SU-DHL-6 (cell line): ENCODE measurements around the gene PRR35.
A peak's percentile ranks its signal among the peaks of the same experiment; 100 is the strongest.

Experiments used
- H2AFZ ChIP-seq: fragments of 200-600 bp; sonication (generic); 2 replicates; pipeline ENCODE4 v1.6.1; 2014; ENCODE audit warnings: low read depth, mild to moderate bottlenecking, moderate library complexity, mixed read lengths, antibody characterized with exemption, low read length; ENCODE audit not compliant: severe bottlenecking
- H3F3A ChIP-seq: fragments of 200-600 bp; shearing (Covaris generic); 2 replicates; pipeline ENCODE4 v1.6.0; 2016; ENCODE audit warnings: antibody characterized with exemption, mild to moderate bottlenecking; ENCODE audit not compliant: insufficient read depth
- H3K27ac ChIP-seq: fragments of 200-600 bp; sonication (generic); 2 replicates; pipeline ENCODE4 v1.5.1; 2016; ENCODE audit warnings: low read depth, mild to moderate bottlenecking, low read length, moderate library complexity, mixed read lengths
- H3K27me3 ChIP-seq: fragments of 200-600 bp; sonication (generic), shearing (Covaris generic); 2 replicates; pipeline ENCODE4 v1.6.0; 2014; ENCODE audit warnings: mild to moderate bottlenecking, low read length
- H3K36me3 ChIP-seq: fragments of 200-600 bp; sonication (generic); 2 replicates; pipeline ENCODE4 v1.6.1; 2014; ENCODE audit warnings: mild to moderate bottlenecking, low read length, mixed read lengths
- H3K4me2 ChIP-seq: fragments of 300-600, 200-600 bp; shearing (Covaris generic), sonication (generic); 2 replicates; pipeline ENCODE4 v1.6.0; 2014; ENCODE audit warnings: low read length, low read depth, mild to moderate bottlenecking; ENCODE audit not compliant: poor library complexity, severe bottlenecking
- H3K4me3 ChIP-seq: fragments of 200-600 bp; sonication (generic); 2 replicates; pipeline ENCODE4 v1.5.1; 2014; ENCODE audit warnings: antibody characterized with exemption, low read length, mild to moderate bottlenecking, mixed read lengths; ENCODE audit not compliant: insufficient read depth, poor library complexity, severe bottlenecking
- H3K79me2 ChIP-seq: fragments of 200-600 bp; sonication (generic); 2 replicates; pipeline ENCODE4 v1.6.1; 2014; ENCODE audit warnings: mild to moderate bottlenecking, low read length, moderate library complexity; ENCODE audit not compliant: insufficient read depth
- H3K9ac ChIP-seq: fragments of 200-600 bp; sonication (generic); 2 replicates; pipeline ENCODE4 v1.7.0; 2014; ENCODE audit warnings: mild to moderate bottlenecking, low read length
- H3K9me2 ChIP-seq: fragments of 200-600 bp; sonication (generic); replicated peaks from 2 replicates; pipeline ENCODE4 v1.6.1; 2014; ENCODE audit warnings: low read length; ENCODE audit not compliant: insufficient read depth
- H3K9me3 ChIP-seq: fragments of 200-600 bp; sonication (generic); 2 replicates; pipeline ENCODE4 v1.6.1; 2014; ENCODE audit warnings: low read length, mixed read lengths; ENCODE audit not compliant: insufficient read depth
- H4K20me1 ChIP-seq: fragments of 200-600 bp; sonication (generic); 2 replicates; pipeline ENCODE4 v1.6.1; 2014; ENCODE audit warnings: low read depth, mild to moderate bottlenecking, antibody characterized with exemption, low read length, moderate library complexity, mixed read lengths
- EZH2phosphoT487 ChIP-seq: fragments of 200-600 bp; sonication (generic), shearing (Covaris generic); conservative IDR thresholded peaks from 2 replicates; pipeline ENCODE4 v1.6.1; 2018; ENCODE audit warnings: mild to moderate bottlenecking, antibody characterized with exemption, low read length, moderate library complexity, mixed read lengths
- TF ChIP-seq, protein P1 (sequence below): fragments of 200-600 bp; sonication (generic); IDR thresholded peaks from one replicate; pipeline ENCODE4 v1.5.1; 2017; ENCODE audit warnings: antibody characterized with exemption, mild to moderate bottlenecking, low read length, moderate library complexity; ENCODE audit not compliant: insufficient read depth, poor library complexity, severe bottlenecking

PRR35 gene

DNA sequence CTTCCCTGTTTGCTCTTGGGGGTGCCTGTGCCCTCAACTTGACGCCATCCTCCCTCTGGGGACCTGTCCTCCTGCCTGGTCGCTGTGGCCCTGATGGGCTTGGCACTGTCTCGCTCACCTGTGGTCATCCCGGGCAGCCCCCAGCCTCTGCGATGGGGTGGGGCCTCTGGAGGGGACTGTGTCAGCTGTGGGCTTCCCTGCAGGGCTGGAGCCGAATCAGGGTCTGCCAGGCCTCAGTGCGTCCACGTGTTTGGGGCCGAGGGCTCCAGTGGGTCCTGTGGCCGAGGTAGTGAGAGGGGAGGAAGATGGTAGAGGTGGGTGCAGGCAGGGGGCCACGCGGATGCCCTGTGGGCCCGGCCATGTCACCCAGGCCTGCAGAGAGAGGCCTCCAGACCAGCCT, 17.6 kb downstream of the PRR35 start:
- H3K27ac ChIP-seq: no peak overlapping the region
- no peaks in the 10 kb centered on the region for H3K27me3 ChIP-seq
- H4K20me1 ChIP-seq: no peaks in the 10 kb centered on the region
- no peak overlapping the region for H3K4me3 ChIP-seq
- no peaks in the 10 kb centered on the region for H3K79me2 ChIP-seq
- no peak overlapping the region for H3K4me2 ChIP-seq
- H3F3A ChIP-seq: no peaks in the 10 kb centered on the region
- no peaks in the 10 kb centered on the region for H3K9me2 ChIP-seq
- H2AFZ ChIP-seq: no peak overlapping the region
- H3K9ac ChIP-seq: no peak overlapping the region
- H3K36me3 ChIP-seq: no peaks in the 10 kb centered on the region
- no peaks in the 10 kb centered on the region for H3K9me3 ChIP-seq
- TF ChIP-seq, protein P1, sequence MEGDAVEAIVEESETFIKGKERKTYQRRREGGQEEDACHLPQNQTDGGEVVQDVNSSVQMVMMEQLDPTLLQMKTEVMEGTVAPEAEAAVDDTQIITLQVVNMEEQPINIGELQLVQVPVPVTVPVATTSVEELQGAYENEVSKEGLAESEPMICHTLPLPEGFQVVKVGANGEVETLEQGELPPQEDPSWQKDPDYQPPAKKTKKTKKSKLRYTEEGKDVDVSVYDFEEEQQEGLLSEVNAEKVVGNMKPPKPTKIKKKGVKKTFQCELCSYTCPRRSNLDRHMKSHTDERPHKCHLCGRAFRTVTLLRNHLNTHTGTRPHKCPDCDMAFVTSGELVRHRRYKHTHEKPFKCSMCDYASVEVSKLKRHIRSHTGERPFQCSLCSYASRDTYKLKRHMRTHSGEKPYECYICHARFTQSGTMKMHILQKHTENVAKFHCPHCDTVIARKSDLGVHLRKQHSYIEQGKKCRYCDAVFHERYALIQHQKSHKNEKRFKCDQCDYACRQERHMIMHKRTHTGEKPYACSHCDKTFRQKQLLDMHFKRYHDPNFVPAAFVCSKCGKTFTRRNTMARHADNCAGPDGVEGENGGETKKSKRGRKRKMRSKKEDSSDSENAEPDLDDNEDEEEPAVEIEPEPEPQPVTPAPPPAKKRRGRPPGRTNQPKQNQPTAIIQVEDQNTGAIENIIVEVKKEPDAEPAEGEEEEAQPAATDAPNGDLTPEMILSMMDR: no peak
- TF ChIP-seq EZH2phosphoT487: no peak

DNA sequence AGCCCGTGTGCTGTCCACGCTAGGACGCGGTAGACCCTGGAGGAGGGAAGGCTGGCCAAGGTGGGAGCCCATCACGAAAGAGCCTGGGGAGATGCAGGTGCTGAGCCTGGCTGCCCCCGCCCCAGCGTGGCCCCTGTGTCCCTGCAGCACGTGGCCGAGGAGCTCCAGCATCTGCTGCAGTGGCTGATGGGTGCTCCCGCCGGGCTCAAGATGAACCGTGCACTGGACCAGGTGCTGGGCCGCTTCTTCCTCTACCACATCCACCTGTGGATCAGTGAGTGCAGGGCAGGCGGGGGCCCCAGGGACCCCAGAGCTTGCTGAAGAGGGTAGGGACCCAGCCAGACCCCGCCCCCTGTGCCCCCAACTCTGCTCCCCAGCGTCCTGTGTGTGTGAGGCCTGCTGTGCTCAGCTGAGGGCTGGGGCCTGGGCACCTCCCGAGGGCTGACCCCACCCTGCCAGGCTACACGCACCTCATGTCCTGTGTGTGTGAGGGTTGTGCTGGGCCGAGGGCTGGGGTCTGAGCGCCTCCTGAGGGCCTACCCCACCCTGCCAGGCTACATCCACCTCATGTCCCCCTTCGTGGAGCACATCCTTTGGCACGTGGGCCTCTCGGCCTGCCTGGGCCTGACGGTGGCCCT, 18.2 kb downstream of the PRR35 start:
- Histone ChIP-seq H3F3A (no peaks in the 10 kb centered on the region), H3K4me3 (no peak overlapping the region), H3K9me3 (no peaks in the 10 kb centered on the region), H3K9me2 (no peaks in the 10 kb centered on the region), H3K4me2 (no peak overlapping the region), H4K20me1 (no peaks in the 10 kb centered on the region), H3K27ac (no peak overlapping the region), H3K36me3 (no peaks in the 10 kb centered on the region), H3K9ac (no peak overlapping the region), H3K27me3 (no peaks in the 10 kb centered on the region), H2AFZ (no peak overlapping the region), H3K79me2 (no peaks in the 10 kb centered on the region)
- no peak for TF ChIP-seq EZH2phosphoT487
- TF ChIP-seq, protein P1: no peak

DNA sequence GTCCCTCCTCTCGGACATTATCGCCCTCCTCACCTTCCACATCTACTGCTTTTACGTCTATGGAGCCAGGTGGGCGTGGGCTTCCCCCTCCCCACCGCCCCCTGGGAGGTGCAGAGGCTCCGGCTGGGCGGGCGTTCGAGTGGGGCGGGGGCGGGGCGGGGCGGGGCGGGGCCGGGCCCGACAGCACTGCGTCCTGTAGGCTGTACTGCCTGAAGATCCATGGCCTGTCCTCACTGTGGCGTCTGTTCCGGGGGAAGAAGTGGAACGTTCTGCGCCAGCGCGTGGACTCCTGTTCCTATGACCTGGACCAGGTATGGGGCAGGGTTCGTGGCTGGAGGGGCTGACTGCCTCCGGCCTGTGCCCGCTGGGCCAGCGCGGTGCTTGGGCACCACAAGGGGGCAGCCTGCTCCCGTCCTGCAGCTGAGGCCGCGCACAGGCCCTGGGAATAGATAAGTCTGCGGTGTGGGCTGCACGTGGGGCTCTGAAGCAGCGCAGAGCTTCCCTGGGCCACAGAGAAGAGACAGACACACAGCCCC, 18.7 kb downstream of the PRR35 start:
- Histone ChIP-seq H3K27ac (no peak overlapping the region), H2AFZ (no peak overlapping the region), H3K4me2 (peak overlapping the region; percentile 29), H3K9me2 (no peaks in the 10 kb centered on the region), H3K36me3 (no peaks in the 10 kb centered on the region), H3K79me2 (no peaks in the 10 kb centered on the region), H3K27me3 (no peaks in the 10 kb centered on the region), H3K4me3 (no peak overlapping the region), H3K9ac (no peak overlapping the region), H4K20me1 (no peaks in the 10 kb centered on the region), H3F3A (no peaks in the 10 kb centered on the region), H3K9me3 (no peaks in the 10 kb centered on the region)
- TF ChIP-seq, protein P1: peak; percentile 84
- no peak for TF ChIP-seq EZH2phosphoT487
